Fibroblast of mammary gland (primary cell): ENCODE measurements around the gene BPGM.
A peak's percentile ranks its signal among the peaks of the same experiment; 100 is the strongest.

ENCODE experiments used
- DNase-seq: peaks from one replicate; pipeline ENCODE4 v3.0.0-alpha.2; 2010; ENCODE audit warnings: low read depth
- H3K4me3 ChIP-seq: 2 replicates; pipeline ENCODE4 v1.5.1; 2011; ENCODE audit warnings: low read depth, mild to moderate bottlenecking, low read length, moderate library complexity; ENCODE audit not compliant: control insufficient read depth
- CTCF ChIP-seq: conservative IDR thresholded peaks from 2 replicates; pipeline ENCODE4 v1.5.1; 2011; ENCODE audit warnings: low read depth, low read length, inconsistent platforms; ENCODE audit not compliant: control insufficient read depth, insufficient read depth

Gene BPGM

GRCh38 chr7:134671609-134672008 lies 25.0 kb downstream of the BPGM start:
- no peak for TF ChIP-seq CTCF
- DNase-seq = no peak
- no peak overlapping the region for H3K4me3 ChIP-seq

- no peak for TF ChIP-seq CTCF
- DNase-seq = no peak
- H3K4me3 ChIP-seq = no peak overlapping the region
Measured at GRCh38 chr7:134674424-134674823, 27.8 kb downstream of the BPGM start.

GRCh38 chr7:134676743-134677142 lies 30.1 kb downstream of the BPGM start:
- no peak for DNase-seq
- TF ChIP-seq CTCF = no peak
- no peak overlapping the region for H3K4me3 ChIP-seq

GRCh38 chr7:134678115-134678514 lies 31.5 kb downstream of the BPGM start:
- TF ChIP-seq CTCF = no peak
- no peak overlapping the region for H3K4me3 ChIP-seq
- no peak for DNase-seq

- no peak for DNase-seq
- no peak for TF ChIP-seq CTCF
- no peak overlapping the region for H3K4me3 ChIP-seq
Measured at GRCh38 chr7:134679006-134679405, 32.4 kb downstream of the BPGM start.

DNA sequence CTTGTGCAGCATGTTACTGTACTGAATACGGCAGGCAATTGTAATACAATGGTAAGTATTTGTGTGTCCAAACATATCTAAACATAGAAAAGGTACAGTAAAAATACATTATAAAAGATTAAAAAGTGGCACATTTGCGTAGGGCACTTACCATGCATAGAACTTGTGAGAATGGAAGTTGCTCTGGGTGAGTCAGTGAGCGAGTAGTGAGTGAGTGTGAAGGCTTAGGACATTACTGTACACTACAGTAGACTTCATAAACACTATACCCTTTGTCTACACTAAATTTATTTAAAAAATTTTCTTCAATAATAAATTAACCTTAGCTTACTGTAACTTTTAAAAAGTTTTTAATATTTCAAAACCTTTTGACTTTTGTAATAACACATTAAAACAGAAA lies 37.5 kb downstream of the BPGM start:
- DNase-seq = peak; percentile 35
- H3K4me3 ChIP-seq = no peak overlapping the region
- no peak for TF ChIP-seq CTCF

- peak; percentile 21 for DNase-seq
- no peak for TF ChIP-seq CTCF
- H3K4me3 ChIP-seq = no peak overlapping the region
Measured at GRCh38 chr7:134685250-134685649, 38.6 kb downstream of the BPGM start.
